Neural progenitor cell (in vitro differentiated cells): ENCODE data around the gene ARMC9. TPM values are rescaled to one million over a fixed set of nuclear protein-coding genes. Genes with fewer than 3 reads are reported as not detected.
A peak's percentile ranks its signal among the peaks of the same experiment; 100 is the strongest.

Experiments used
- DNase-seq: peaks from one replicate; pipeline ENCODE4 v3.0.0-alpha.2; 2016; ENCODE audit warnings: low spot score
- H2AFZ ChIP-seq: fragments of 200-600 bp; sonication (generic); replicated peaks from 2 replicates; pipeline ENCODE4 v1.6.1; 2016; ENCODE audit warnings: antibody characterized with exemption
- H3F3A ChIP-seq: fragments of 200-600 bp; sonication (generic); 2 replicates; pipeline ENCODE4 v1.6.1; 2016; ENCODE audit warnings: antibody characterized with exemption, low read depth
- H3K27ac ChIP-seq: fragments of 200-600 bp; sonication (generic); 2 replicates; pipeline ENCODE4 v1.5.1; 2016; ENCODE audit warnings: mild to moderate bottlenecking
- H3K27me3 ChIP-seq: fragments of 200-600 bp; sonication (generic); 2 replicates; pipeline ENCODE4 v1.6.1; 2016; ENCODE audit warnings: mild to moderate bottlenecking, moderate library complexity
- H3K36me3 ChIP-seq: fragments of 200-600 bp; sonication (generic); 2 replicates; pipeline ENCODE4 v1.5.1; 2016
- H3K4me1 ChIP-seq: fragments of 200-600 bp; sonication (generic); 2 replicates; pipeline ENCODE4 v1.6.1; 2016; ENCODE audit warnings: mixed run types
- H3K4me2 ChIP-seq: fragments of 200-600 bp; sonication (generic); 2 replicates; pipeline ENCODE4 v1.6.1; 2016
- H3K4me3 ChIP-seq: fragments of 200-600 bp; sonication (generic); 2 replicates; pipeline ENCODE4 v1.5.1; 2016
- H3K79me2 ChIP-seq: fragments of 200-600 bp; sonication (generic); 2 replicates; pipeline ENCODE4 v1.6.1; 2016; ENCODE audit warnings: low read depth
- H3K9ac ChIP-seq: fragments of 200-600 bp; sonication (generic); 2 replicates; pipeline ENCODE4 v1.6.1; 2016
- H3K9me3 ChIP-seq: fragments of 200-600 bp; sonication (generic); 2 replicates; pipeline ENCODE4 v1.5.1; 2016; ENCODE audit warnings: low read depth
- H4K20me1 ChIP-seq: fragments of 200-600 bp; sonication (generic); 2 replicates; pipeline ENCODE4 v1.6.1; 2016; ENCODE audit warnings: low read depth
- H3K27ac Mint-ChIP-seq: 3 replicates; pipeline ENCODE4 v1.8.0; 2021; ENCODE audit warnings: mixed read lengths
- H3K27me3 Mint-ChIP-seq: 2 replicates; pipeline ENCODE4 v1.8.0; 2022; ENCODE audit warnings: low read depth, mild to moderate bottlenecking, inconsistent platforms, moderate library complexity, mixed read lengths; ENCODE audit not compliant: insufficient read depth
- H3K36me3 Mint-ChIP-seq: 3 replicates; pipeline ENCODE4 v1.8.0; 2021; ENCODE audit warnings: mixed read lengths
- H3K4me1 Mint-ChIP-seq: 3 replicates; pipeline ENCODE4 v1.8.0; 2021; ENCODE audit warnings: mixed read lengths
- H3K4me3 Mint-ChIP-seq: 3 replicates; pipeline ENCODE4 v1.8.0; 2021; ENCODE audit warnings: mild to moderate bottlenecking, moderate library complexity, mixed read lengths
- H3K9me3 Mint-ChIP-seq: 3 replicates; pipeline ENCODE4 v1.8.0; 2020; ENCODE audit warnings: mixed read lengths
- EZH2 ChIP-seq: fragments of 200-600 bp; sonication (generic); IDR thresholded peaks from 2 replicates; pipeline ENCODE4 v1.6.1; 2017; ENCODE audit warnings: antibody characterized with exemption, mild to moderate bottlenecking, moderate library complexity
- EZH2phosphoT487 ChIP-seq: fragments of 200-600 bp; sonication (generic); IDR thresholded peaks from 2 replicates; pipeline ENCODE4 v1.6.1; 2017; ENCODE audit warnings: antibody characterized with exemption
- total RNA-seq: library from RNA; depleted of rRNA; stranded (reverse); fragments of >200 nt; gene quantifications from 2 replicates; pipeline ENCODE4 v1.2.3, GENCODE V29; 2015; ENCODE audit warnings: low replicate concordance
- TF ChIP-seq, protein P1 (sequence below): fragments of 200-600 bp; sonication (generic); IDR thresholded peaks from 2 replicates; pipeline ENCODE4 v1.5.1; 2017; ENCODE audit warnings: antibody characterized with exemption, mild to moderate bottlenecking

The ARMC9 gene
- total RNA-seq, 1 donor from 2014 or later: 45.8 TPM

DNA sequence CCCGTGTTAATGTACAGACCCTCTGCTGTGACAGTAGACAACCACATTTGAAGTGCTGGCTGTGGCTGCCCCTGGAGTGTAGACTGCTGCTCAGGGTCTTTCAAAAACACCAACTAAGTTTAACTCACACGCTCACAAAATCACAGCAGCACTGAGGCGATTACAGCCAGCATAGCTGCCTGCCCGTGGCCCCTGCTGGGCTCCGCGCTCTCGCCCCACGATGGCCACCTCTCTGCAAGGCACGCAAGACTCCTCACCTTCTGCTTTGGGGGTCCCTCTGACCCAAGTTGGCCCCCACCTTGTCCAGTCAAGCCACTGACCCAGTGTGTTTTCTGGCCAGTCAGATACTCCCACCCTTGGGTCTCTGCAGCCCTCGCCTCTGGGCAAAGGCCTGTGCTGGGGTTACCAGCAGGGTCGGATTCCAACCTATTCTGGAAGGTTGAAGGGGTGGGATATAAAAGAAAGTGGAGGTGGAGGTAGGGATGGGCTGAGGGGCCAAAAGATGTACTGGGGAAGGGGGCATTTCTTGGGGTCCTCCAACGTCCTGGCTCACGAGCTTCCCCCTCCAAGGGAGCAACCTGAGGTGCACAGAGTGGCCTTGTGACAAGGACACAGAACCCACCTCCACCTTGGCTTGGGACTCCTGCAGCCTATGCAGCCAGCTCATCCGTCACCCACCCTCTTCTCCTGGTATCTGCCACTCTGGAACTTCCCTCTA lies 194.2 kb downstream of the ARMC9 start:
- Histone ChIP-seq H4K20me1 (no peaks in the 10 kb centered on the region), H2AFZ (no peak overlapping the region), H3K4me3 (no peak overlapping the region), H3K9ac (no peak overlapping the region), H3K4me2 (no peak overlapping the region), H3F3A (peaks cover 13% of the 10 kb centered on the region), H3K27me3 (peaks cover 34% of the 10 kb centered on the region), H3K4me1 (peaks cover 11% of the 10 kb centered on the region), H3K27ac (no peak overlapping the region), H3K79me2 (no peaks in the 10 kb centered on the region), H3K36me3 (no peaks in the 10 kb centered on the region), H3K9me3 (no peaks in the 10 kb centered on the region)
- Mint-ChIP-seq H3K36me3 (no peaks in the 10 kb centered on the region), H3K4me3 (no peak overlapping the region), H3K27ac (no peak overlapping the region), H3K9me3 (no peaks in the 10 kb centered on the region), H3K4me1 (peaks cover 15% of the 10 kb centered on the region), H3K27me3 (peaks cover 35% of the 10 kb centered on the region)
- no peak for DNase-seq
- no peak for TF ChIP-seq EZH2
- no peak for TF ChIP-seq EZH2phosphoT487
- TF ChIP-seq, protein P1, sequence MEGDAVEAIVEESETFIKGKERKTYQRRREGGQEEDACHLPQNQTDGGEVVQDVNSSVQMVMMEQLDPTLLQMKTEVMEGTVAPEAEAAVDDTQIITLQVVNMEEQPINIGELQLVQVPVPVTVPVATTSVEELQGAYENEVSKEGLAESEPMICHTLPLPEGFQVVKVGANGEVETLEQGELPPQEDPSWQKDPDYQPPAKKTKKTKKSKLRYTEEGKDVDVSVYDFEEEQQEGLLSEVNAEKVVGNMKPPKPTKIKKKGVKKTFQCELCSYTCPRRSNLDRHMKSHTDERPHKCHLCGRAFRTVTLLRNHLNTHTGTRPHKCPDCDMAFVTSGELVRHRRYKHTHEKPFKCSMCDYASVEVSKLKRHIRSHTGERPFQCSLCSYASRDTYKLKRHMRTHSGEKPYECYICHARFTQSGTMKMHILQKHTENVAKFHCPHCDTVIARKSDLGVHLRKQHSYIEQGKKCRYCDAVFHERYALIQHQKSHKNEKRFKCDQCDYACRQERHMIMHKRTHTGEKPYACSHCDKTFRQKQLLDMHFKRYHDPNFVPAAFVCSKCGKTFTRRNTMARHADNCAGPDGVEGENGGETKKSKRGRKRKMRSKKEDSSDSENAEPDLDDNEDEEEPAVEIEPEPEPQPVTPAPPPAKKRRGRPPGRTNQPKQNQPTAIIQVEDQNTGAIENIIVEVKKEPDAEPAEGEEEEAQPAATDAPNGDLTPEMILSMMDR: no peak

DNA sequence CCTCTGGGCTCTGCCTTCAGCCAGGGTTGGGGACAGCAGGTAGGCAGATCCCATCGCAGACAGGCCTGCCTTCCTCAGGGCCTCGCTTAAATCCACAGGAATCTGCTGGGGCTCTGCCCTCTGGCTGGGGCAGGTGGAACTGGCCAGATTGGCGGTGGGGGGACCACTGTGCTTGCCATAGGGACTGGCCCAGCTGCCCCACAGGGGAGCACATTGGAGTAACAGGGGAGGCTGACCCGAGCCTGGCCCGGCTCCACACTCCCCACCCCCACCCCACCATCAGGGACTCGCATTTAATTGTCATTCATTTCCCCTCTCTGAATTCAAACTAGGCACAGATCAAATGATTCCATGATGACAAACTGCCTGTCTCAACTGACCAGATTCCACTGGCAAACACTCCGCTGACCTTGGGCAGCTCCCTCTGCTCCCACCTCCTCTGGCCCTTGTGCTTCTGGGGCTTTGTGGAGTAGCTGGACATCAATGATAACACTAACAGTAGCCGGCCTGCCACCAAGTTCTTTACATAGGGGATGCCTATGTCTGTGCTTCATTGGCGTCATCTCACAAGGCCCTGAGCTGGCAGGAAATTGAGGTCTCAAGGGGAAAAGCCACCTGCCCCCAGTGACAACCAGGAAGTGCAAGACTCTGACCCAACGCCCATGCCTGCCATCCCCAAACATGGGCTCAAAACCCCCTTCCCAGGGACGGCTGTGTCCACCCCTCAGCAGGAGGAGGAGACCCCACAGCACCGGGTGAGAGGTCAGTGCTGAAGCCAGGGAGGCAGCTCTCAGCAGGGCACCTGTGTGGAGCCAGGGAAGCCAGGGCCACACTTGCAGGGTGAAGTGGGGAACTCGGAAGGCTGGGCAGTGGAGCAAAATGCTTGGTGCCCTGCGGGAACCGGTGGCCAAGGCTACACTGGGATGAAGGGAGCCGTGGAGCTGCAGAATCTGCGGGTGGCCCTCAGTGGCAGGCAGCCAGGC lies 195.0 kb downstream of the ARMC9 start:
- Mint-ChIP-seq H3K36me3 (no peaks in the 10 kb centered on the region), H3K27ac (no peak overlapping the region), H3K27me3 (peaks cover 37% of the 10 kb centered on the region), H3K4me3 (no peak overlapping the region), H3K4me1 (peaks cover 15% of the 10 kb centered on the region), H3K9me3 (no peaks in the 10 kb centered on the region)
- Histone ChIP-seq H3K9me3 (no peaks in the 10 kb centered on the region), H3K4me3 (no peak overlapping the region), H3K79me2 (no peaks in the 10 kb centered on the region), H3K9ac (no peak overlapping the region), H4K20me1 (no peaks in the 10 kb centered on the region), H2AFZ (no peak overlapping the region), H3F3A (peaks cover 13% of the 10 kb centered on the region), H3K27me3 (peaks cover 34% of the 10 kb centered on the region), H3K27ac (no peak overlapping the region), H3K4me2 (no peak overlapping the region), H3K4me1 (peaks cover 11% of the 10 kb centered on the region), H3K36me3 (no peaks in the 10 kb centered on the region)
- peak; percentile 71 for DNase-seq
- TF ChIP-seq EZH2phosphoT487 (no peak), EZH2 (no peak)
- TF ChIP-seq, protein P1: peak; percentile 51

DNA sequence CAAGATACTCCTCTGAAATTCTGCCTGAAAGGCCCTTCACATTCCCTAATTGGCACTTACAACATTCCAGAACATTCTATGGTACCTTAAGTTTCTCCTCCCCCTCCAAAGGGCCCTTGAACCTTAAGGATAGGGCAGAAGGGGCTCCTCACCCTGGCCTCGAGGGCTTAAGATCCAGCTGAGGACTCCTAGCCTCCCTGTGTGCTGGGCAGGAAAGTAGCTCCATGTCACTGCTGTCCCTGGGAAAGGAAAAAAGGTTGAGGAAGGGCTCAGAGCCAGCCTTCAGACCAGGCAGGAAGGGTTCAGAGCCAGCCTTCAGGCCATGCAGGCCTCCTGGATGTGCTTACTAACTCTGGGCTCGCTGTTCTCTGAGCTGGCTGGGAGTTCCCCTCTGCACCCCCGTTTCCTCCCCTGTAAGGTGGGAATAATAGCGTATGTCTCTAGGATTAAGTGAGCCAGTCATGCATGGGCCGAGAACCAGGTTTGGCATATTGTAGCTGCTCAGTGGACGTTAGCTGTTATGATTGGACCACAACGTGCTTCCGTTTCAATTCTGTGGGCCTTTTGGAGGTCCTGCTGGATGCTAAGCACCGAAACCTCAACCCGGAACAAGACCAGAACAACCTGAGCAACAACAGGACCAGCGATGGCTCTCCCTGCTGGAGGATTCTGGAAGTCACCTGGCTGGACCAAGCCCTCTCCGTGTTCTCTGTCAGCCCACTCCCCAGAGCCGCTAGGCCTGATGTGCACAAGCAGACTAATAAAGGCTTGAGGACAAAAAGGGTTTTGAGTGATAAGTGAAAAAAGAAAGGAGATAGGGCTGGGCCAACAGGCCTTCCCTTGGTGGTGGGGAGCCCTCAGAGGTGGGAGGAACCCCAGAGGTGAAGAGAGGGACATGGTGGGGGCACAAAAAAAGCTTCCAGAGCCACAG lies 196.0 kb downstream of the ARMC9 start:
- peak overlapping the region; percentile 83 for H3K4me2 ChIP-seq
- H3K27ac ChIP-seq: no peak overlapping the region
- peaks cover 15% of the 10 kb centered on the region for H3K4me1 Mint-ChIP-seq
- no peaks in the 10 kb centered on the region for H3K9me3 ChIP-seq
- H3K79me2 ChIP-seq: no peaks in the 10 kb centered on the region
- H3K9me3 Mint-ChIP-seq: no peaks in the 10 kb centered on the region
- no peak overlapping the region for H3K4me3 ChIP-seq
- no peaks in the 10 kb centered on the region for H3K36me3 ChIP-seq
- H3K27me3 Mint-ChIP-seq: peaks cover 37% of the 10 kb centered on the region
- peaks cover 11% of the 10 kb centered on the region for H3K4me1 ChIP-seq
- H3F3A ChIP-seq: peaks cover 13% of the 10 kb centered on the region
- H3K27me3 ChIP-seq: peaks cover 34% of the 10 kb centered on the region
- TF ChIP-seq EZH2: no peak
- TF ChIP-seq EZH2phosphoT487: no peak
- TF ChIP-seq, protein P1: peak; percentile 47
- H4K20me1 ChIP-seq: no peaks in the 10 kb centered on the region
- no peak overlapping the region for H3K9ac ChIP-seq
- peak; percentile 61 for DNase-seq
- H3K27ac Mint-ChIP-seq: no peak overlapping the region
- H3K36me3 Mint-ChIP-seq: no peaks in the 10 kb centered on the region
- H3K4me3 Mint-ChIP-seq: peak overlapping the region; percentile 76
- H2AFZ ChIP-seq: peak overlapping the region; percentile 88
